Measurements from ENCODE around the gene SKP1. TPM values are rescaled to one million over a fixed set of nuclear protein-coding genes. Genes with fewer than 3 reads are reported as not detected.

Gene SKP1
- total RNA-seq, 1 donor from 2014 or later: 358 TPM

DNA sequence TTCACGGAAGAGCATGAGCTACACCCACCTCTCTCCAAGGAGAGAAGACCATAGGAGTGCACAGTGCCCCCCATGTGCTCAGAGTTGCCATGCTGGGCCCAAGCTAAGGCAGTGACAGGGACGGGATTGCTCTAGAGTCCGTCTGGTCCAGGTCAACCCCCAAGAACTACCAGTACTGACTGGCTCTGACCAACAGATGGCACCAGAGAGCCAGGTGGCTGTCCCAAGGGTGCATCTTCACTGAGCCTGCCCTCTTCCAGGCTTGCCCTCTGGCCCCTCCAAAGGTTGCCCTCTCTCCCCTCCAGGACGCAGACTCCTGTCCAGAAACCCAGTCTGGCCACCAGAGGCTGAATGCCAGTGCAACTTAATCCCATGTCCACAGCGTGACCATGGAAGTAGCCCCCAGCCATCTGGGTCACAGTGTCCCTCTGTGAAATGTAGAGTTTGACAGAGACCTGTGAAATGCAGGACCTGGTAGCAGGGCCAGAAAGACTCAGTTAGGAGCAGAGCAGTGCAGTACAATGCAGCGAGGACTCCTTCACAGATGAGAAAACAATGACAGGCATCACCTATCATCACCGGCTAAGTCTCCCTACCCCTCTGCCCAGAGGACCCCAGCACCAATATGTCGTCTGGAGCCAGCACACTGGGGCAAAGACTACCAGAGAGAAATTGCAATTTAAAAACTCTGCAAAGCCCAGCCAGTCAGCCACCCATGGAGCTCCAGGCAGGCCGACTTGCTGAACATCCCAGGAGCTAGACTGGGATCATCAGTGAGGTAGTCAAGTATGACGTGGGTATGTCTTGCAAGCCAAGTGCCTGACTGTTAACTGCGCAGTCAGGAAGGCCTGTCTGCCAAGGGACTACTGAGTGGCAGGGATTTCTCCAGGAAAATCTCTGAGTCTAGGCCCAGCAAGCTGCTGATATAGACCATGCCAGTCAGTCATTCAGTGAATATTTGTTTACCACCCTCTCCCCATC is 7.7 kb upstream of the SKP1 start:
- Mint-ChIP-seq H3K27ac (no peak overlapping the region), H3K4me3 (ENCODE audit: low read depth) (no peak overlapping the region), H3K36me3 (ENCODE audit: insufficient read depth) (no peaks in the 10 kb centered on the region), H3K27me3 (no peaks in the 10 kb centered on the region), H3K4me1 (ENCODE audit: low read depth) (no peaks in the 10 kb centered on the region), H3K9me3 (ENCODE audit: low read depth) (no peaks in the 10 kb centered on the region)
- peak; percentile 66 for DNase-seq (ENCODE audit: low spot score, unreplicated experiment)
- TF ChIP-seq, protein P1, sequence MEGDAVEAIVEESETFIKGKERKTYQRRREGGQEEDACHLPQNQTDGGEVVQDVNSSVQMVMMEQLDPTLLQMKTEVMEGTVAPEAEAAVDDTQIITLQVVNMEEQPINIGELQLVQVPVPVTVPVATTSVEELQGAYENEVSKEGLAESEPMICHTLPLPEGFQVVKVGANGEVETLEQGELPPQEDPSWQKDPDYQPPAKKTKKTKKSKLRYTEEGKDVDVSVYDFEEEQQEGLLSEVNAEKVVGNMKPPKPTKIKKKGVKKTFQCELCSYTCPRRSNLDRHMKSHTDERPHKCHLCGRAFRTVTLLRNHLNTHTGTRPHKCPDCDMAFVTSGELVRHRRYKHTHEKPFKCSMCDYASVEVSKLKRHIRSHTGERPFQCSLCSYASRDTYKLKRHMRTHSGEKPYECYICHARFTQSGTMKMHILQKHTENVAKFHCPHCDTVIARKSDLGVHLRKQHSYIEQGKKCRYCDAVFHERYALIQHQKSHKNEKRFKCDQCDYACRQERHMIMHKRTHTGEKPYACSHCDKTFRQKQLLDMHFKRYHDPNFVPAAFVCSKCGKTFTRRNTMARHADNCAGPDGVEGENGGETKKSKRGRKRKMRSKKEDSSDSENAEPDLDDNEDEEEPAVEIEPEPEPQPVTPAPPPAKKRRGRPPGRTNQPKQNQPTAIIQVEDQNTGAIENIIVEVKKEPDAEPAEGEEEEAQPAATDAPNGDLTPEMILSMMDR (IDR thresholded peaks at IDR 0.05; ENCODE audit: unreplicated experiment): peak; percentile 84

GRCh38 chr5:134183481-134183880 is 6.7 kb upstream of the SKP1 start:
- no peak for DNase-seq (ENCODE audit: low spot score, unreplicated experiment)
- Mint-ChIP-seq H3K4me3 (ENCODE audit: low read depth) (no peak overlapping the region), H3K9me3 (ENCODE audit: low read depth) (no peaks in the 10 kb centered on the region), H3K27ac (no peak overlapping the region), H3K27me3 (no peaks in the 10 kb centered on the region), H3K36me3 (ENCODE audit: insufficient read depth) (no peaks in the 10 kb centered on the region), H3K4me1 (ENCODE audit: low read depth) (no peaks in the 10 kb centered on the region)
- TF ChIP-seq, protein P1 (IDR thresholded peaks at IDR 0.05; ENCODE audit: unreplicated experiment): no peak

DNA sequence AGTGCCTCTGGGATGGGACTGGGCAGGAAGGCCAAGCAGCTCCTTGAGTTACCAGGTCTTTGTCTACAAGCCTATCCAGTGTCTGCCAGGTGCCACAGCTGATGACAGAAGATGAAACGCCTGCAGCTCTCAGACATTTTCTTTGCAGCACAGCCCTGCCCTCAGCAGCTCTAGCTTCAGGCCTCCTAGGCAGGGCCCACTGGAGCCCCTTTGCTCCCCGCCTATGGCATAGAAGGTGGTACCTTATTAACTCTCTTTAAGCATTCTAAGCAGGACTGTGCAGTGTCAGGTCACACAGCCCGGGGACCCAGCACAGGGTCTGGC is 1.3 kb upstream of the SKP1 start:
- Mint-ChIP-seq H3K4me1 (ENCODE audit: low read depth) (peaks cover 14% of the 10 kb centered on the region), H3K27ac (peak overlapping the region; percentile 99)

DNA sequence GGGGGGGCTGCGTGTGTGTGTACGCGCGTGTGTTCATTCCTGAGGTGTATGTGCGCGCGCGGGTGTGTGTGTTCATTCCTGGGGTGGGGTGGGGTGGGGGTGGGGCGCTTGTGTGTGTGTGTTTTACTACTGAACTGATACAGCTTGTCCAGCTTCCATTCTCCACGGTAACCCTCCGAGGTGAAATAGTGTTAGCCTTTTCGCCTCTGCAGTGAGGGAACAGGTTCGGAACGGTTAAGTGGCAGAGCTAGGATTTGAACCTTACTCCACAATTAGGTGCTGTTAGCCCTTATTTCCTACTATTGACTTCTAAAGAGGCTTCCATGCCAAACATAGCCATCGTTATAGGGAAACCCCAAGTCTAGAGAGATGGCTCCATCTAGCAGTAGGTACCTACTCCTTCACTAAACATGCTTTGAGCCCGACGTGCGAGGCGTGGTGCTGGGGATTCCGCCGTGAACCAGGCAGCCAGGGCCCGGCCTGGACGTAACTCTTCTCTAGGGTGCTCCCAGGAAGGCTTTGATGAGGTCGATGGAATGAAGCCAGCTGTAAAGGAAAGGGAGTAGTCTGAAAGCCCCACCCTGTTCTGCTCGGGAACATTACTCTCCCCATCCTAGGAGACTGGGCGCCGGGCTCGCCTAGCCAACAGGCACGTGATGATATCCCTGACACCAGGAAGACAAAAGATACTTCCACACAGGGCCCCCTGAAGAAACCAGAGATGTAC is 782 bp upstream of the SKP1 start:
- no peaks in the 10 kb centered on the region for H3K27me3 Mint-ChIP-seq
- TF ChIP-seq, protein P1 (IDR thresholded peaks at IDR 0.05; ENCODE audit: unreplicated experiment): no peak
- H3K9me3 Mint-ChIP-seq (ENCODE audit: low read depth): no peaks in the 10 kb centered on the region
- H3K4me1 Mint-ChIP-seq (ENCODE audit: low read depth): peaks cover 14% of the 10 kb centered on the region
- H3K27ac Mint-ChIP-seq: peak overlapping the region; percentile 99
- peak overlapping the region; percentile 96 for H3K4me3 Mint-ChIP-seq (ENCODE audit: low read depth)
- DNase-seq (ENCODE audit: low spot score, unreplicated experiment): no peak
- peaks cover 1% of the 10 kb centered on the region for H3K36me3 Mint-ChIP-seq (ENCODE audit: insufficient read depth)

More for the DNA sequence above, 1.3 kb upstream of the SKP1 start:
- TF ChIP-seq, protein P1 (IDR thresholded peaks at IDR 0.05; ENCODE audit: unreplicated experiment): no peak
- peak overlapping the region; percentile 96 for H3K4me3 Mint-ChIP-seq (ENCODE audit: low read depth)
- H3K27me3 Mint-ChIP-seq: no peaks in the 10 kb centered on the region
- H3K9me3 Mint-ChIP-seq (ENCODE audit: low read depth): no peaks in the 10 kb centered on the region
- peaks cover 1% of the 10 kb centered on the region for H3K36me3 Mint-ChIP-seq (ENCODE audit: insufficient read depth)
- no peak for DNase-seq (ENCODE audit: low spot score, unreplicated experiment)

DNA sequence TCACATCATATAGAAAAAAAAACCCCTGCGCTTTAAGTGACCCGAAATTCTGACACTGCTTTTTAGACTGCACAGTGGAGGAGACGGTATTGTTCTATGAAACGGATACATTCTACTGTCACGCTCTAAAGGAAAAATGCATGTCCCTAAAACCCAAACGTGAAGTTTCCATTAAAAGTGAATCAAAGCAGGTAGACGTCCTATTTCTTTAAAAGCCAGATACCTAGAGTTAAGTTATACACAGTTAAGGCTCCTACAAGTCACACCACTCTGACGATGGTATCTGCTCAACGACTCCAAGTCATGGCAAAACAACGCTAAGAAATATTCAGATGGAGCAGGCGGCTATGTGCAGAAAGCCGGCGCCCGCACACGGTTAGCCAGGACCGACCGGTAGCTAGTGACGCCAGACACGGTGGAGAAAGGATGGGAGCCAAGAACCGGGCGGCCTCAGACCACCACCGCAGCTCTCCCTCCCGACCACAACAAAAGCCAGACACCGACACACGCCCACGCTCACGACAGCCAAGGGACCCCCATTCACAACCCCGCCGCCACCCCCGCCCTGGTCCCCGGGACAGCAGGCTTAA is 734 bp downstream of the SKP1 start:
- Mint-ChIP-seq H3K4me1 (ENCODE audit: low read depth) (peaks cover 14% of the 10 kb centered on the region), H3K36me3 (ENCODE audit: insufficient read depth) (peaks cover 8% of the 10 kb centered on the region), H3K4me3 (ENCODE audit: low read depth) (peak overlapping the region; percentile 96), H3K9me3 (ENCODE audit: low read depth) (no peaks in the 10 kb centered on the region), H3K27me3 (no peaks in the 10 kb centered on the region), H3K27ac (peak overlapping the region; percentile 99)
- TF ChIP-seq, protein P1 (IDR thresholded peaks at IDR 0.05; ENCODE audit: unreplicated experiment): no peak
- no peak for DNase-seq (ENCODE audit: low spot score, unreplicated experiment)

All from progenitor cell of endocrine pancreas (in vitro differentiated cells).